ENCODE measurements around the gene MAN2B2. TPM values are rescaled to one million over a fixed set of nuclear protein-coding genes. Genes with fewer than 3 reads are reported as not detected.
"Not testable (repeated sequence)": the region's sequence is repeated elsewhere in the genome, so short reads cannot be mapped to it uniquely, and the experiment has no call there.

The MAN2B2 gene
- total and polyA plus RNA-seq, 9 of the 15 experiments (the other 6 are each of a cell fraction or from before 2014, with no cell fraction given) = 0.21 to 8.8 (median 3.7) TPM

DNA sequence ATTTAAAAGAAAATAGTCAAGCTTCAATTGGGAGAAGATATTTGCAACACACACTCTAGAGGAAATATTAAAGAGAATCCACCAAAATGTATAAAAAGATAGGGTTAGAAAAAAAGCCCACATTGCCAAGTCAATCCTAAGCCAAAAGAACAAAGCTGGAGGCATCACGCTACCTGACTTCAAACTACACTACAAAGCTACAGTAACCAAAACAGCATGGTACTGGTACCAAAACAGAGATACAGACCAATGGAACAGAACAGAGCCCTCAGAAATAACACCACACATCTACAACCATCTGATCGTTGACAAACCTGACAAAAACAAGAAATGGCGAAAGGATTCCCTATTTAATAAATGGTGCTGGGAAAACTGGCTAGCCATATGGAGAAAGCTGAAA, 79.2 kb downstream of the MAN2B2 start:
- H4K20me1 ChIP-seq (replicated peaks; ENCODE audit: control insufficient read depth, insufficient read depth, low read length); H3K27ac ChIP-seq (ENCODE audit: extremely low read depth, low read depth, low read length); H3K4me2 ChIP-seq (ENCODE audit: insufficient read depth, low read length); BruUV-seq (replicated peaks); intact Hi-C loops (cut with micrococcal nuclease); H3K9me1 ChIP-seq (ENCODE audit: control insufficient read depth, insufficient read depth, low read length); H3K9ac ChIP-seq (ENCODE audit: insufficient read depth in 1 of 2, low read depth in 2 of 2, low read length in 2 of 2); H2AFZ ChIP-seq (ENCODE audit: low read depth, low read length); in situ Hi-C loops (cut with MboI); H3K79me2 ChIP-seq (ENCODE audit: control insufficient read depth, insufficient read depth, low read length); ATAC-seq; FAIRE-seq; H3K9me3 ChIP-seq (replicated peaks; ENCODE audit: control insufficient read depth, insufficient read depth, low read depth, low read length); H3K27me3 ChIP-seq (ENCODE audit: control insufficient read depth in 2 of 2, insufficient read depth in 2 of 2, low read length in 2 of 2); H3K36me3 ChIP-seq (ENCODE audit: control insufficient read depth, insufficient read depth, low read length); DNase-seq (ENCODE audit: extremely low read depth in 1 of 4, low spot score in 3 of 4); H3K4me3 ChIP-seq: not testable (repeated sequence)
- CTCF ChIA-PET (ENCODE audit: low intra/inter-chr PET ratio) = interaction anchor here (0.6 kb wide), 1 partner anchor 434 kb away, joined by 5 read pairs; no protein-coding TSS in a partner anchor
- POLR2A ChIA-PET = interaction anchor here (0.7 to 1.4 kb wide), 3 partner anchors 11 to 14 kb away, joined by 3 read pairs; partner anchors contain the start of gene MRFAP1
- WGBS (ENCODE audit: insufficient coverage, low coverage, missing lambda C conversion rate) = no CpG with 5 or more reads among the region's 3 CpGs
- peak; percentile 53; the same call in 1 of the 2 replicates for TF ChIP-seq BCOR (IDR thresholded peaks at IDR 0.05)
- peaks cover 0 to 17% of the 10 kb centered on the region in 2 experiments; a peak in 2 of 5 replicates for H3K4me1 ChIP-seq (replicated peaks in 1 of 2; ENCODE audit: control insufficient read depth in 2 of 2, insufficient read depth in 2 of 2, low read length in 2 of 2)

DNA sequence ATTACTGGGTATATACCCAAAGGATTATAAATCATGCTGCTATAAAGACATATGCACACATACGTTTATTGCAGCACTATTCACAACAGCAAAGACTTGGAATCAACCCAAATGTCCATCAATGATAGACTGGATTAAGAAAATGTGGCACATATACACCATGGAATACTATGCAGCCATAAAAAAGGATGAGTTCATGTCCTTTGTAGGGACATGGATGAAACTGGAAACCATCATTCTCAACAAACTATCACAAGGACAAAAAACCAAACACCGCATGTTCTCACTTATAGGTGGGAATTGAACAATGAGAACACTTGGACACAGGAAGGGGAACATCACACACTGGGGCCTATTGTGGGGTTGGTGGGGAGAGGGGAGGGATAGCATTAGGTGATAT, 80.3 kb downstream of the MAN2B2 start:
- H3K9me1 ChIP-seq (ENCODE audit: control insufficient read depth, insufficient read depth, low read length); H3K9me3 ChIP-seq (replicated peaks; ENCODE audit: control insufficient read depth, insufficient read depth, low read depth, low read length); in situ Hi-C loops (cut with MboI); H3K4me3 ChIP-seq; DNase-seq (ENCODE audit: extremely low read depth in 1 of 4, low spot score in 3 of 4); H3K9ac ChIP-seq (ENCODE audit: insufficient read depth in 1 of 2, low read depth in 2 of 2, low read length in 2 of 2); FAIRE-seq; intact Hi-C loops (cut with micrococcal nuclease); H3K36me3 ChIP-seq (ENCODE audit: control insufficient read depth, insufficient read depth, low read length); H3K27me3 ChIP-seq (ENCODE audit: control insufficient read depth in 2 of 2, insufficient read depth in 2 of 2, low read length in 2 of 2); BruUV-seq (replicated peaks); H4K20me1 ChIP-seq (replicated peaks; ENCODE audit: control insufficient read depth, insufficient read depth, low read length); H2AFZ ChIP-seq (ENCODE audit: low read depth, low read length); H3K27ac ChIP-seq (ENCODE audit: extremely low read depth, low read depth, low read length); ATAC-seq; H3K79me2 ChIP-seq (ENCODE audit: control insufficient read depth, insufficient read depth, low read length); H3K4me2 ChIP-seq (ENCODE audit: insufficient read depth, low read length): not testable (repeated sequence)
- TF ChIP-seq ZNF146 (CRISPR knock-in tag; IDR thresholded peaks at IDR 0.05; ENCODE audit: unreplicated experiment) = peak; percentile 58
- 0 out of 4 replicates have a peak, but pooled peaks of 1 of the 2 experiments have one; percentile 33 for TF ChIP-seq KDM1A (IDR thresholded peaks at IDR 0.05)
- 0 out of 2 replicates have a peak, but pooled peaks have one; percentile 37 for TF ChIP-seq HDAC2 (IDR thresholded peaks at IDR 0.05)
- peak; percentile 79 for TF ChIP-seq BCOR (IDR thresholded peaks at IDR 0.05)
- ChIA-PET POLR2A (interaction anchor here (3.0 kb wide), 1 partner anchor 12 kb away, joined by 18 read pairs; no protein-coding TSS in a partner anchor), CTCF (ENCODE audit: low intra/inter-chr PET ratio) (interaction anchor here (0.7 kb wide), 1 partner anchor 59 kb away, joined by 3 read pairs; no protein-coding TSS in a partner anchor)
- peaks cover 0 to 17% of the 10 kb centered on the region in 2 experiments; a peak in 3 of 5 replicates for H3K4me1 ChIP-seq (replicated peaks in 1 of 2; ENCODE audit: control insufficient read depth in 2 of 2, insufficient read depth in 2 of 2, low read length in 2 of 2)
- WGBS (ENCODE audit: insufficient coverage, low coverage, missing lambda C conversion rate) = 100% methylated on average over 1 of the region's 2 CpGs

Data from K562 (cell line).